ENCODE data around the gene TMEM86A.

DNA sequence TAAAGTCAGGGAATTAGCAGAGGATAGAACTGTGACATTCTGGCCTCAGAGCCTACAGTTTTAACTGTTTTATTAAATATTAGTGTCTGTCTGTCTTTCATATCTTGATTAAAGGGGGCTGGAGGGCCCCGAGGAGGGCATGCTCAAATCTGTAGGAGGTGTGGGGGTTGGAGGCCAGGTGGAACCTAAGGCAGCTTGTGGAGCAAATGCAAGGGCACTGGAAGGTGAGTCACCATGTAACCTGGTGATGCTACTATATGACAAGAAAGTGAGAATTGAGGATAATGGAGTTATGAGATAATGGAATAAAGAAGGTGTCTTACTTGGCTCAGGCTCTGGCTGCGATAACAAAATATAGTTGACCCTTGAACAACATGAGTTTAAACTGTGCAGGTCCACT, 27.3 kb upstream of the TMEM86A start:
- TF ChIP-seq POLR2AphosphoS5 (IDR thresholded peaks at IDR 0.05; ENCODE audit: low read depth) (no peak), GABPA (IDR thresholded peaks at IDR 0.05; ENCODE audit: low read depth) (no peak)
- TF ChIP-seq, protein P1, sequence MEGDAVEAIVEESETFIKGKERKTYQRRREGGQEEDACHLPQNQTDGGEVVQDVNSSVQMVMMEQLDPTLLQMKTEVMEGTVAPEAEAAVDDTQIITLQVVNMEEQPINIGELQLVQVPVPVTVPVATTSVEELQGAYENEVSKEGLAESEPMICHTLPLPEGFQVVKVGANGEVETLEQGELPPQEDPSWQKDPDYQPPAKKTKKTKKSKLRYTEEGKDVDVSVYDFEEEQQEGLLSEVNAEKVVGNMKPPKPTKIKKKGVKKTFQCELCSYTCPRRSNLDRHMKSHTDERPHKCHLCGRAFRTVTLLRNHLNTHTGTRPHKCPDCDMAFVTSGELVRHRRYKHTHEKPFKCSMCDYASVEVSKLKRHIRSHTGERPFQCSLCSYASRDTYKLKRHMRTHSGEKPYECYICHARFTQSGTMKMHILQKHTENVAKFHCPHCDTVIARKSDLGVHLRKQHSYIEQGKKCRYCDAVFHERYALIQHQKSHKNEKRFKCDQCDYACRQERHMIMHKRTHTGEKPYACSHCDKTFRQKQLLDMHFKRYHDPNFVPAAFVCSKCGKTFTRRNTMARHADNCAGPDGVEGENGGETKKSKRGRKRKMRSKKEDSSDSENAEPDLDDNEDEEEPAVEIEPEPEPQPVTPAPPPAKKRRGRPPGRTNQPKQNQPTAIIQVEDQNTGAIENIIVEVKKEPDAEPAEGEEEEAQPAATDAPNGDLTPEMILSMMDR (IDR thresholded peaks at IDR 0.05; ENCODE audit: insufficient read depth, low read length), result no peak
- TF ChIP-seq, protein P2, sequence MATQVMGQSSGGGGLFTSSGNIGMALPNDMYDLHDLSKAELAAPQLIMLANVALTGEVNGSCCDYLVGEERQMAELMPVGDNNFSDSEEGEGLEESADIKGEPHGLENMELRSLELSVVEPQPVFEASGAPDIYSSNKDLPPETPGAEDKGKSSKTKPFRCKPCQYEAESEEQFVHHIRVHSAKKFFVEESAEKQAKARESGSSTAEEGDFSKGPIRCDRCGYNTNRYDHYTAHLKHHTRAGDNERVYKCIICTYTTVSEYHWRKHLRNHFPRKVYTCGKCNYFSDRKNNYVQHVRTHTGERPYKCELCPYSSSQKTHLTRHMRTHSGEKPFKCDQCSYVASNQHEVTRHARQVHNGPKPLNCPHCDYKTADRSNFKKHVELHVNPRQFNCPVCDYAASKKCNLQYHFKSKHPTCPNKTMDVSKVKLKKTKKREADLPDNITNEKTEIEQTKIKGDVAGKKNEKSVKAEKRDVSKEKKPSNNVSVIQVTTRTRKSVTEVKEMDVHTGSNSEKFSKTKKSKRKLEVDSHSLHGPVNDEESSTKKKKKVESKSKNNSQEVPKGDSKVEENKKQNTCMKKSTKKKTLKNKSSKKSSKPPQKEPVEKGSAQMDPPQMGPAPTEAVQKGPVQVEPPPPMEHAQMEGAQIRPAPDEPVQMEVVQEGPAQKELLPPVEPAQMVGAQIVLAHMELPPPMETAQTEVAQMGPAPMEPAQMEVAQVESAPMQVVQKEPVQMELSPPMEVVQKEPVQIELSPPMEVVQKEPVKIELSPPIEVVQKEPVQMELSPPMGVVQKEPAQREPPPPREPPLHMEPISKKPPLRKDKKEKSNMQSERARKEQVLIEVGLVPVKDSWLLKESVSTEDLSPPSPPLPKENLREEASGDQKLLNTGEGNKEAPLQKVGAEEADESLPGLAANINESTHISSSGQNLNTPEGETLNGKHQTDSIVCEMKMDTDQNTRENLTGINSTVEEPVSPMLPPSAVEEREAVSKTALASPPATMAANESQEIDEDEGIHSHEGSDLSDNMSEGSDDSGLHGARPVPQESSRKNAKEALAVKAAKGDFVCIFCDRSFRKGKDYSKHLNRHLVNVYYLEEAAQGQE (IDR thresholded peaks at IDR 0.05; ENCODE audit: insufficient replicate concordance, low read depth), result no peak
